NT2/D1 (cell line): ENCODE measurements around the gene KCNJ4.
"Not testable (repeated sequence)": the region's sequence is repeated elsewhere in the genome, so short reads cannot be mapped to it uniquely, and the experiment has no call there.

Source experiments
- DNase-seq: peaks from one replicate; pipeline ENCODE4 v3.0.0-alpha.2; 2011; ENCODE audit warnings: low read depth, low spot score
- H3K27me3 ChIP-seq: 2 replicates; pipeline ENCODE4 v1.6.0; 2011; ENCODE audit warnings: mild to moderate bottlenecking; ENCODE audit not compliant: insufficient read length, insufficient read depth
- H3K36me3 ChIP-seq: 2 replicates; pipeline ENCODE4 v1.6.1; 2011; ENCODE audit warnings: mild to moderate bottlenecking, low read length, mixed read lengths; ENCODE audit not compliant: insufficient read depth, insufficient read length
- H3K4me1 ChIP-seq: 2 replicates; pipeline ENCODE4 v1.5.1; 2011; ENCODE audit not compliant: insufficient read depth, insufficient read length
- H3K4me3 ChIP-seq: 2 replicates; pipeline ENCODE4 v1.5.1; 2011; ENCODE audit warnings: low read depth; ENCODE audit not compliant: insufficient read length
- H3K9ac ChIP-seq: 2 replicates; pipeline ENCODE4 v1.6.0; 2011; ENCODE audit warnings: low read depth; ENCODE audit not compliant: insufficient read length
- H3K9me3 ChIP-seq: 2 replicates; pipeline ENCODE4 v1.5.1; 2011; ENCODE audit warnings: mild to moderate bottlenecking, low read length; ENCODE audit not compliant: insufficient read depth
- SUZ12 ChIP-seq: IDR thresholded peaks from 2 replicates; pipeline ENCODE4 v1.6.1; 2011; ENCODE audit not compliant: insufficient read length, insufficient read depth; ENCODE audit errors: extremely low read depth
- YY1 ChIP-seq: IDR thresholded peaks from 2 replicates; pipeline ENCODE4 v1.6.1; 2011; ENCODE audit not compliant: insufficient read length, insufficient read depth
- ZNF274 ChIP-seq: IDR thresholded peaks from 2 replicates; pipeline ENCODE4 v1.6.1; 2011; ENCODE audit warnings: mild to moderate bottlenecking, low read depth, low read length

KCNJ4 gene

GRCh38 chr22:38471237-38471636 is 16.2 kb upstream of the KCNJ4 start:
- Histone ChIP-seq H3K4me1 (peaks cover 18% of the 10 kb centered on the region), H3K9me3 (no peaks in the 10 kb centered on the region), H3K4me3 (no peak overlapping the region), H3K27me3 (peaks cover 14% of the 10 kb centered on the region), H3K9ac (peak overlapping the region; percentile 10), H3K36me3 (no peaks in the 10 kb centered on the region)
- TF ChIP-seq SUZ12 (no peak), YY1 (no peak), ZNF274 (no peak)
- no peak for DNase-seq

DNA sequence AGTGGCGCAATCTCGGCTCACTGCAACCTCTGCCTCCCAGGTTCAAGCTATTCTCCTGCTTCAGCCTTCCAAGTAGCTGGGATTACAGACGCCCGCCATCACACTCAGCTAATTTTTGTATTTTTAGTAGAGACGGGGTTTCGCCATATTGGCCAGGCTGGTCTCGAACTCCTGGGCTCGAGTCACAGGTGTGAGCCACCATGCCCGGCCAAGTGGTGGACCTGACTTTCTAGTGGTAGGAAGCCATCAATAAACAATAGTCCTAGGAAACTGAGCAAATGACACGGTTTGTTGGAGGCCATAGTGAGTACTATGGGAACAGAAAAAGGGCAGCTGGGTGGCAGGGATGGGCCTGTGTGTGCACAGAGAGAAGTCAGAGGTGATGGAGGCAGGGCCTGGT is 15.2 kb upstream of the KCNJ4 start:
- Histone ChIP-seq H3K27me3 (peaks cover 22% of the 10 kb centered on the region), H3K4me1 (peaks cover 22% of the 10 kb centered on the region)
- not testable (repeated sequence) for DNase-seq, H3K36me3 ChIP-seq, H3K4me3 ChIP-seq, H3K9ac ChIP-seq, H3K9me3 ChIP-seq

DNA sequence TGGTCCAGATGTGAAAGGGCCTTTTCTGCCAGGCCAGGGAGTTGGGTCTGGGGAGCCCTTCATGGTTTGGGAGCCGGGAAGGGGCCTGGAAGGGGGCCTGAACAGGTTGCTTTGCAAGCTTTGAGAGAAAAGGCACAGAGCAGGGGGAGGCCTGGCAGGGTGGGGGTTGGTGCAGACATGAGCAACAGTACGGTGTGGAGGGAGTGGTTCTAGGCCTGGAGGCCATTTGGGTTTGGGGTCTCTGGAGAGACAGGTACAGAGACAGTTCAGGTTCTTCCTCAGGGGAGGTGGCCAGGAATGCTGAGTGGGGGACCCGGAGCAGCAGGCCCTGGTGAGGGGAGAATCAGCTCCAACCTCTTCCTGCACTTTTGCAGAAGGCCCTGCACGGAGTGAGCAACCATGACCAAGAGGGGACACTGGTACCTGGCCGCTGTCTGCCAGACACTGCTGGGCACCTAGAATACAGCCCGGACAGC is 14.3 kb upstream of the KCNJ4 start:
- Histone ChIP-seq H3K4me3 (no peak overlapping the region), H3K9ac (no peak overlapping the region), H3K9me3 (no peaks in the 10 kb centered on the region), H3K27me3 (peaks cover 22% of the 10 kb centered on the region), H3K4me1 (peaks cover 19% of the 10 kb centered on the region), H3K36me3 (no peaks in the 10 kb centered on the region)
- DNase-seq, result no peak
- TF ChIP-seq YY1 (no peak), ZNF274 (no peak), SUZ12 (no peak)

DNA sequence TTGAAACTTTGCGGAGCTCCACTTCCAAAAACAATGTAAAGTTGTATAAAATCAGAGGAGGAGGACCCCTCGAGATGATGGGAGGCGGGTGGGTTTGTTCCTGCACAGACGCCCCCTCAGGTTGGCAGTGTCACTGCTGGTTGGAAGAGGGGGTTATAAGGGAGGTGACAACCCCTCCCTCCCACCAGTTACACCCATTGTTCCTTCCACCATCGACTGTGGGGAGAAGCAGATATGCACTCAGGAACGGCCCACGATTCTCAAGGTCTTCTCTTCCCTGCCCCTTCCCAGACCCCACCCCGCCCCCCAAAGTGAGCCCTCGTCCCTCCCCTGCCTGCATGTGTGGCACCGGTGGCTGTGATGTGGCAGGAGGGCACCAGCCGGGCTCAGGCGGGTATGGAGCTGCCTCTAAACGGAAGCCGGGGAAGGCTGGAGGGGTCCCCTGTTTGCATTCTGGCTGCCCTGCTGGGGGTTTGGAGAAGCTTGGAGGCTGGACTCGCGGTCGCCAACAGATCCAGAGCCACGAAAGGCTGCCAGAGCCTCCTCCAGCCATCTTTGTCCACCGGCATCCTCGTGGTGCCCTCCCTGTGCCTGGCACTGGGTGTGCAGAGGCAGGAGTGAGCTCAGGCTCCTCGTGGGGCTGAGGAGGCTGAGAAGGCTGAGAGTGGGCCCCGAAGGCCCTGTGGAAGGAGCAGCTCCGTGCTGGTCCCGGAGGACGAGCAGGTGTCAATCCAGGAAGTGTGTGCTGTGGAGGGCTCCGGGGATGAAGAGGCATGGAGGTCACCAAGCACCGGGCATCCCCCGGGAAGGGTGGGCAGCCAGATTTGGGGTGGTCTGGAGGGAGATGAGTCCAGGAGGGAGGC is 13.7 kb upstream of the KCNJ4 start:
- H3K4me1 ChIP-seq, result peaks cover 17% of the 10 kb centered on the region
- no peak for DNase-seq
- H3K4me3 ChIP-seq, result peak overlapping the region; percentile 60
- H3K9me3 ChIP-seq, result no peaks in the 10 kb centered on the region
- peak overlapping the region; percentile 92 for H3K9ac ChIP-seq
- no peaks in the 10 kb centered on the region for H3K36me3 ChIP-seq
- H3K27me3 ChIP-seq, result peaks cover 29% of the 10 kb centered on the region
- TF ChIP-seq ZNF274 (no peak), SUZ12 (no peak), YY1 (no peak)

- DNase-seq, result no peak
- H3K9ac ChIP-seq, result peak within 1 kb of the TSS; percentile 92
- peak within 1 kb of the TSS; percentile 60 for H3K4me3 ChIP-seq
- H3K4me1 ChIP-seq, result peaks cover 20% of the 10 kb centered on the region
- H3K27me3 ChIP-seq, result peaks cover 36% of the 10 kb centered on the region
- no peaks in the 10 kb centered on the region for H3K9me3 ChIP-seq
- no peak for TF ChIP-seq ZNF274
- no peak for TF ChIP-seq SUZ12
- no peak for TF ChIP-seq YY1
- no peaks in the 10 kb centered on the region for H3K36me3 ChIP-seq
These were observed 13.0 kb upstream of the KCNJ4 start, which contains the start of gene KDELR3 for GRCh38 chr22:38467904-38468442. TSS of gene KDELR3 (plus strand) at chr22:38468096. CDS start at chr22:38468234, 138 bp downstream.

- Histone ChIP-seq H3K4me3 (peak overlapping the region; percentile 60), H3K9me3 (no peaks in the 10 kb centered on the region), H3K9ac (peak overlapping the region; percentile 92), H3K4me1 (peaks cover 20% of the 10 kb centered on the region), H3K36me3 (no peaks in the 10 kb centered on the region), H3K27me3 (peaks cover 41% of the 10 kb centered on the region)
- no peak for DNase-seq
- no peak for TF ChIP-seq YY1
- TF ChIP-seq SUZ12, result no peak
- no peak for TF ChIP-seq ZNF274
These were observed 12.5 kb upstream of the KCNJ4 start for GRCh38 chr22:38467438-38467903.

DNA sequence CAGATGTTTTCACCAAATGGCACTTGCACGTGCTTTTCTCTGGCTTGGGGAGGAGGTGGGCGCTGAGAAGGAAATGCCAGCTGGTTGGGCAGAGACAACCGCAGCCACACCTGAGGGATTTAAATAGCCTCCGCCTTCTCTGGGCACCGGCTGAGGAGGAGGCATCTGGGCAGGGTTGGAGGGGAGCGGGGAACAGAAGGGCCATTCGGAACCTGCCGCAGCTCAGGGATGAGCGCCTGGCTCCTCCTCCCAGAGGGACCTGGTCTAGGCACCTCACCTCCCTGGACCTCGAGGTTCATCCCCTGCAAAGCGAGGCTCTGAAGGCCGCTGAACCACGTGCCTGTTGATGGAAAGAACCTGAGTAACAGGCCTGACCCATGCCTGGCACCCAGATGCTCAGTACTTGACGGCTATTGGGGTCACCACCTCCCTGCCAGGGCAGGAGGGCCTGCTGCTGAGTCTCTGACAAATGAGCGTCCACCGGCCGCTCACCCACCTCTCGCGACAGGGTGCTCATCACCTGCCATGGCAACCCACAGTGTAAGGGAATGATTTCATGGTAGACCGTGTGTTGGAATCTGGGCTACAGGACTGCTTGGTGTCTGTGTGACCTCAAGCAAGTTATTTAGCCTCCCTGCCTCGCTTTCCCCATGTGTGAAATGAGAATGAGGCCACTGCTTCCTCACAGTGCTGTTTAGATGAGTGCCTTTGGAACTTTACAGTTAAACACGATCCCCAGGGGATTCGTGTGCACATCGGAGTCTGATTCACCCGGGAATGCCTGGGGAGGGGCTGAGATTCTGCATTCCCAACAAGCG is 10.9 kb upstream of the KCNJ4 start:
- Histone ChIP-seq H3K9me3 (no peaks in the 10 kb centered on the region), H3K27me3 (peaks cover 56% of the 10 kb centered on the region), H3K36me3 (no peaks in the 10 kb centered on the region), H3K4me3 (no peak overlapping the region), H3K9ac (no peak overlapping the region), H3K4me1 (peaks cover 18% of the 10 kb centered on the region)
- DNase-seq, result no peak
- TF ChIP-seq SUZ12, result no peak
